Fibroblast of the aortic adventitia (primary cell): Measurements from ENCODE around the gene FGFR2. TPM values are rescaled to one million over a fixed set of nuclear protein-coding genes. Genes with fewer than 3 reads are reported as not detected.

Source experiments
- DNase-seq: peaks from one replicate; pipeline ENCODE4 v3.0.0-alpha.2; 2010; ENCODE audit warnings: low read depth
- H3K4me3 ChIP-seq: 2 replicates; pipeline ENCODE4 v1.5.1; 2011; ENCODE audit warnings: low read depth, mild to moderate bottlenecking, control low read depth, low read length, moderate library complexity
- total RNA-seq: library from RNA; depleted of rRNA; stranded (reverse); fragments of >200 nt; gene quantifications from 2 replicates; pipeline ENCODE4 v1.2.3, GENCODE V29; 2012; ENCODE audit warnings: low replicate concordance
- TF ChIP-seq, protein P1 (sequence below): IDR thresholded peaks from 2 replicates; pipeline ENCODE4 v1.5.1; 2011; ENCODE audit warnings: mild to moderate bottlenecking, low read length, control low read depth, inconsistent platforms; ENCODE audit not compliant: insufficient read depth

FGFR2 gene
- total RNA-seq, 1 donor = not detected

- no peak overlapping the region for H3K4me3 ChIP-seq
- TF ChIP-seq, protein P1, sequence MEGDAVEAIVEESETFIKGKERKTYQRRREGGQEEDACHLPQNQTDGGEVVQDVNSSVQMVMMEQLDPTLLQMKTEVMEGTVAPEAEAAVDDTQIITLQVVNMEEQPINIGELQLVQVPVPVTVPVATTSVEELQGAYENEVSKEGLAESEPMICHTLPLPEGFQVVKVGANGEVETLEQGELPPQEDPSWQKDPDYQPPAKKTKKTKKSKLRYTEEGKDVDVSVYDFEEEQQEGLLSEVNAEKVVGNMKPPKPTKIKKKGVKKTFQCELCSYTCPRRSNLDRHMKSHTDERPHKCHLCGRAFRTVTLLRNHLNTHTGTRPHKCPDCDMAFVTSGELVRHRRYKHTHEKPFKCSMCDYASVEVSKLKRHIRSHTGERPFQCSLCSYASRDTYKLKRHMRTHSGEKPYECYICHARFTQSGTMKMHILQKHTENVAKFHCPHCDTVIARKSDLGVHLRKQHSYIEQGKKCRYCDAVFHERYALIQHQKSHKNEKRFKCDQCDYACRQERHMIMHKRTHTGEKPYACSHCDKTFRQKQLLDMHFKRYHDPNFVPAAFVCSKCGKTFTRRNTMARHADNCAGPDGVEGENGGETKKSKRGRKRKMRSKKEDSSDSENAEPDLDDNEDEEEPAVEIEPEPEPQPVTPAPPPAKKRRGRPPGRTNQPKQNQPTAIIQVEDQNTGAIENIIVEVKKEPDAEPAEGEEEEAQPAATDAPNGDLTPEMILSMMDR = no peak
These were observed 39.2 kb upstream of the FGFR2 start for GRCh38 chr10:121637437-121637836.

DNA sequence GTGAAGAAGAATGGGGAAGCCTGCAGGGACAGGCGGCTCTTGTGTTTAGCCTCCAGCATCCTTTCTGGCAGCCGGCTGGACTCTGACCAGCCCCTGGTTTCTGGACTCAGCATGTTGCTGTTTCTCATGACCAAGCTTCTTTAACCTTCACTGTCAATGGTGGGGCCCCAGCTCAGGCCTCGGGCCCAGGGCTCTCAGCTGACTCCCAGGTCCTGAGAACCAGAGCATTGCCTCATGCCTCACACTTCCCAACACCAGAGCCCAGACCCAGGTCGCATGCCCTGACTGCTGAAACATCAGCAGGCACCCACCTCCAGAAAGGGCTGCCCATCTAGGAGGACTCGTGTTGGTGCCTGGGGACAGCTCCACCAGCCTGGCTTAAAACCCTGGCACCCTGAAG is 34.8 kb upstream of the FGFR2 start:
- DNase-seq = no peak
- TF ChIP-seq, protein P1 = no peak

More at GRCh38 chr10:121637437-121637836, 39.2 kb upstream of the FGFR2 start:
- no peak for DNase-seq

DNA sequence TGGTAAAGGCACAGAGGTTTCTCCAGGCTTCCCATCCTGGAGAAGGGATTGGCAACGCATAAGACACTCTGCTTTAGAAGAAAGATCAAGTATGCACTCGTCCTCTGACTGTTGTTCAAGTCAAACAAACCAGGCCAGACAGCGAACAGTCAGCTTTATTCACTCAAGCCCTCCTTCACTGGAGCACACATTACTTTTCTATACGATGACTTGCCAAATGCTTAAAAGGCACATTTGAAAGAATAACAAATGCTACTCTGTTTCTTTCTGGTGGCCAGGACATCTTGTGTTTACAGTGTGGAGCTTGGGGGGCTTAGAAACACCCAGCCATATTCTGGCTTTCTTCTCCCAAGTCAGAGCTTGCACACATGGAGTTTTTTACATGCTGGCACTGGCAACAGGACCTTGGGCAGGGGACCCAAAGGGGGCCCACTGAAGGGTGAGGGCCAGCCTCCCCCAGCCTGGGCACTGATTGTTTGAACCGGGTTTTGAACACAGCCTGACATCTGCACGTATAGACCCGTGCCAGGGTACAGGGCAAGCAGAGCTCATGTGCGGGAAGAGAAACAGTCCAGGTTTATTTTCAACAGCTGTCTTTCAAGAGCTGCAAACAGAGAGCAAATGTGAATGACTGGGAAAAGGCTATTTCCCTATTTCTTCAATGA is 33.3 kb upstream of the FGFR2 start:
- TF ChIP-seq, protein P1 = no peak
- no peak for DNase-seq
- no peak overlapping the region for H3K4me3 ChIP-seq

More for the DNA sequence above, 34.8 kb upstream of the FGFR2 start:
- H3K4me3 ChIP-seq = no peak overlapping the region

DNA sequence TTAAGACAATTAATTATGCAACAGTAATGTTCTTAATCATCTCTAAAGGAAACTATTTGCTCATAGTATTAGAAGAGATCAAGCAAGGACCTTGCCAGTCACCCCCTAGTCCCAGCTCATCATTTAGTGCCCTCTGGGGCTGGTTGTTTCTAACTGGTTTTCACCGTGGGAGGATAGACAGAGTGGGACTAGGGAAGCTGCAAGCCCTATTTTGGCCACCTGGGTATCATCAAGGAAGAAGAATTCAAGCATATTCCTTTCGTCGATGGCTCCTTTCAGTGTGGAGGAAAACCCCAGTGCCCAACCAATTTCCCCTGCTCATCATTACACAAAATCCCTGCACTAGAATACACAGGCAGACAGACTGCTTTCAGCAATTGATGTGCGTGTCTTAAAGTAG is 30.6 kb upstream of the FGFR2 start:
- no peak overlapping the region for H3K4me3 ChIP-seq
- TF ChIP-seq, protein P1 = no peak
- no peak for DNase-seq

GRCh38 chr10:121627876-121628581 is 29.8 kb upstream of the FGFR2 start:
- DNase-seq = no peak
- no peak overlapping the region for H3K4me3 ChIP-seq
- TF ChIP-seq, protein P1 = no peak

DNA sequence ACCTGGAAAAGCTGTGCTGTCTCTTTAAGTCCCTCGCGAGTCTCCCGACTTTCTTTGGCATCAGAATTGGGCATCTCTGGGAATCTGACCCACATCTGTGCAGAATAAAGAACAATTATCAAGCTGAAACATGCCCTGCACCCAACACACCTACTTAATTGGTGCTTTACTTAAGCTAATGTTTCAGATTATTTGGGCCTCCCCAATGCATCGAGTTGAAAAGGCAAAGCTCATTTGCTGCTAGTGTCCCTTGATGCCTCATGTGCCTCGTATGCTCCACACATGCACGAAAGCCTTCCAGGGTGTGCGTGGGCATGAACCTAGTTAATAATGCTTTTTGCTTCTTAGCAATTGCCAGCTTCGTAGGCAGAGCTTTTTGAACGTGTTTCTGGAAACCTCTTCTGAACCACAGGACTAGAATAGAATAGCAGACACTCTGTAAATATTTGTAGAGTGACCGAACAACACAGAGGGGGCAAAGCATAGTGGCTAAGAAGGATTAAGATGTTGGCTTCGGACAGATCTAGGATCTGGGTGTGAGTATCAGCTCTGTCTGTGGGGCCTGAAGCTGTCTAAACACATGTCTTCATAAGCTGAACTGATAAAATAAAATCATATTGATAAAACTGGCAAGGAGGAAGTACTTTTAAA is 26.7 kb upstream of the FGFR2 start:
- no peak overlapping the region for H3K4me3 ChIP-seq
- no peak for DNase-seq
- TF ChIP-seq, protein P1 = no peak
